ENCODE data around the gene METTL17. TPM values are rescaled to one million over a fixed set of nuclear protein-coding genes. Genes with fewer than 3 reads are reported as not detected.
A peak's percentile ranks its signal among the peaks of the same experiment; 100 is the strongest.
"Not testable (repeated sequence)": the region's sequence is repeated elsewhere in the genome, so short reads cannot be mapped to it uniquely, and the experiment has no call there.

Gene METTL17
- total and polyA plus RNA-seq, 2 experiments from 2014 or later: 31.3 to 87.7 TPM

GRCh38 chr14:20999591-20999990, 9.8 kb downstream of the METTL17 start:
- Histone ChIP-seq H3K9me3 (ENCODE audit: low read depth) (no peaks in the 10 kb centered on the region), H3K9ac (no peak overlapping the region), H3F3A (ENCODE audit: insufficient read depth) (peaks cover 23% of the 10 kb centered on the region), H3K36me3 (ENCODE audit: low read depth) (peaks cover 18% of the 10 kb centered on the region), H3K4me2 (ENCODE audit: unreplicated experiment) (no peak overlapping the region), H3K4me3 (no peak overlapping the region), H3K27me3 (replicated peaks; ENCODE audit: insufficient read depth) (no peaks in the 10 kb centered on the region), H3K9me2 (ENCODE audit: insufficient read depth) (no peaks in the 10 kb centered on the region), H2AFZ (peak overlapping the region; percentile 59; the same call in 1 of the 2 replicates), H4K20me1 (ENCODE audit: insufficient read depth) (no peaks in the 10 kb centered on the region), H3K79me2 (ENCODE audit: insufficient read depth) (no peaks in the 10 kb centered on the region), H3K27ac (no peak overlapping the region), H3K4me1 (ENCODE audit: insufficient read depth) (peaks cover 11% of the 10 kb centered on the region)
- TF ChIP-seq EZH2 (IDR thresholded peaks at IDR 0.05; ENCODE audit: insufficient read depth, poor library complexity, severe bottlenecking): no peak
- no peak for TF ChIP-seq EZH2phosphoT487 (IDR thresholded peaks at IDR 0.05; ENCODE audit: insufficient read depth, low read depth)
- DNase-seq: no peak
- WGBS, 2 experiments (ENCODE audit: low coverage in 1 of 2, low lambda C conversion rate in 2 of 2, missing lambda C conversion rate in 2 of 2): 72 to 80% methylated on average over 4 of the region's 4 CpGs
- in situ Hi-C loops (cut with MboI): no loop called here

GRCh38 chr14:21001218-21001617, 11.4 kb downstream of the METTL17 start:
- no peak for DNase-seq
- peaks cover 11% of the 10 kb centered on the region for H3K4me1 ChIP-seq (ENCODE audit: insufficient read depth)
- WGBS, 2 experiments (ENCODE audit: low coverage in 1 of 2, low lambda C conversion rate in 2 of 2, missing lambda C conversion rate in 2 of 2): 65 to 67% methylated on average over 7 of the region's 7 CpGs
- H3F3A ChIP-seq (ENCODE audit: insufficient read depth): peaks cover 23% of the 10 kb centered on the region
- no peak overlapping the region for H3K9ac ChIP-seq
- H3K27me3 ChIP-seq (replicated peaks; ENCODE audit: insufficient read depth): no peaks in the 10 kb centered on the region
- H3K36me3 ChIP-seq (ENCODE audit: low read depth): 0 out of 2 replicates have a peak, but pooled peaks cover 3% of the 10 kb centered on the region
- in situ Hi-C loops (cut with MboI): no loop called here
- H3K9me2 ChIP-seq (ENCODE audit: insufficient read depth): no peaks in the 10 kb centered on the region
- no peak overlapping the region for H2AFZ ChIP-seq
- TF ChIP-seq EZH2phosphoT487 (IDR thresholded peaks at IDR 0.05; ENCODE audit: insufficient read depth, low read depth) (no peak), EZH2 (IDR thresholded peaks at IDR 0.05; ENCODE audit: insufficient read depth, poor library complexity, severe bottlenecking) (no peak)
- no peaks in the 10 kb centered on the region for H4K20me1 ChIP-seq (ENCODE audit: insufficient read depth)
- no peak overlapping the region for H3K4me2 ChIP-seq (ENCODE audit: unreplicated experiment)
- H3K27ac ChIP-seq: no peak overlapping the region
- no peak overlapping the region for H3K4me3 ChIP-seq
- H3K79me2 ChIP-seq (ENCODE audit: insufficient read depth): no peaks in the 10 kb centered on the region
- no peaks in the 10 kb centered on the region for H3K9me3 ChIP-seq (ENCODE audit: low read depth)

DNA sequence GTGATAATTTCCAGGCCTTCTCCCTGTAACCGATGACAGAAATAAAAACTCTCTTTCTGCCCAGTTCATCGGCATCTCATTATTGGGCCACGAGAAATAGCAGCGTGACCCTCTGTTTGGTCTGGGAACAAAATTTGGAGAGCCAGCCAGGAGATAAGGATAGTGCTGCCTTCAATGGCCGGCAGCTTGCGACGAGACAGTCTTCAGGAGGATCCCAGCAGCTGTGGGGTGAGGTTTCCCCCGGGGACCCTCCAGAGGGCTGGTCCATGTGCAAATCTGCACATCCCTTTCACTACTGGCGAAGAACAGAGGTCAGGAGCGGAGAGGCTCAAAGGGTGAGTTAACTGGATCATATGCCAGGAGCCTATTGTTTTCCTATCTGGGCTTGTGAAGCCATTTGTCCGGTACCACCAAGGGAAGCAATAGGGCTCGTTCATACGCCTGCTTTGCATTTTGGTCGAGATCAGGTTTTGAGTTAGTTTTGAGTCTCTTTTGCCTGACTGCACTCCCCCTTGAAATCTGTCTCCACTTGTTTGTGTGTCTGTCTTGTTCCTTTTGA, 14.1 kb downstream of the METTL17 start:
- Histone ChIP-seq H3K27ac (no peak overlapping the region), H3K4me2 (ENCODE audit: unreplicated experiment) (no peak overlapping the region), H3K4me1 (ENCODE audit: insufficient read depth) (peaks cover 5% of the 10 kb centered on the region), H3K4me3 (no peak overlapping the region), H4K20me1 (ENCODE audit: insufficient read depth) (no peaks in the 10 kb centered on the region), H3K27me3 (replicated peaks; ENCODE audit: insufficient read depth) (no peaks in the 10 kb centered on the region), H3K9me3 (ENCODE audit: low read depth) (no peaks in the 10 kb centered on the region), H3K9ac (no peak overlapping the region), H3F3A (ENCODE audit: insufficient read depth) (peaks cover 6% of the 10 kb centered on the region), H3K36me3 (ENCODE audit: low read depth) (no peaks in the 10 kb centered on the region), H2AFZ (no peak overlapping the region), H3K9me2 (ENCODE audit: insufficient read depth) (no peaks in the 10 kb centered on the region), H3K79me2 (ENCODE audit: insufficient read depth) (no peaks in the 10 kb centered on the region)
- no peak for DNase-seq
- TF ChIP-seq EZH2phosphoT487 (IDR thresholded peaks at IDR 0.05; ENCODE audit: insufficient read depth, low read depth): no peak
- no peak for TF ChIP-seq EZH2 (IDR thresholded peaks at IDR 0.05; ENCODE audit: insufficient read depth, poor library complexity, severe bottlenecking)
- 84 to 89% methylated on average over 14 of the region's 14 CpGs for WGBS, 2 experiments (ENCODE audit: low coverage in 1 of 2, low lambda C conversion rate in 2 of 2, missing lambda C conversion rate in 2 of 2)
- in situ Hi-C loops (cut with MboI): no loop called here

DNA sequence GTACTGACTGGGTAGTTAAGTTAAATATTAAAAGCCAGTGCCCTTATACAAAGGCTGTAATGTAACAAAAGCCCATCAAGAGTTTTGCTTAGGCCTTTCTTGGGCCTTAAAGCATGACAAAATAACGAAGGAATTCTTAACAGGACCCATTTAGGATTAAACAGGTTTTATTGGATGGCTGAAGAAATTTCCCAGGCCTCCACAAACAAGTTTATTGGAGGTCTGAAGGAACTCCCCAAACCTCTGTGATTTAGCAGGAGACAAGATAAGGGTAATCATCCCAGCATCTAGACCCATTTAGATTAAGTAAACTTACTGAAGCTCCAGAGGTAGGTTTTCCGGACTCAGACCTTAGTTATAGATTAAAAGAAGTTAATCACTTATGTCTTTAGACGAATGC, 19.9 kb downstream of the METTL17 start:
- not testable (repeated sequence) for H2AFZ ChIP-seq; H4K20me1 ChIP-seq (ENCODE audit: insufficient read depth); H3K79me2 ChIP-seq (ENCODE audit: insufficient read depth); H3K9me2 ChIP-seq (ENCODE audit: insufficient read depth); H3K27ac ChIP-seq; DNase-seq; H3K36me3 ChIP-seq (ENCODE audit: low read depth); H3F3A ChIP-seq (ENCODE audit: insufficient read depth); H3K9ac ChIP-seq; H3K9me3 ChIP-seq (ENCODE audit: low read depth); H3K4me3 ChIP-seq; H3K27me3 ChIP-seq (replicated peaks; ENCODE audit: insufficient read depth); H3K4me2 ChIP-seq (ENCODE audit: unreplicated experiment); H3K4me1 ChIP-seq (ENCODE audit: insufficient read depth)
- WGBS, 2 experiments (ENCODE audit: low coverage in 1 of 2, low lambda C conversion rate in 2 of 2, missing lambda C conversion rate in 2 of 2): 68 to 75% methylated on average over 3 of the region's 3 CpGs
- in situ Hi-C loops (cut with MboI): loop anchor here (10.0 kb wide), 1 partner anchor 85 kb away; the partner anchor contains the start of gene ZNF219

- Histone ChIP-seq H3F3A (ENCODE audit: insufficient read depth) (no peaks in the 10 kb centered on the region), H3K4me1 (ENCODE audit: insufficient read depth) (no peaks in the 10 kb centered on the region), H3K36me3 (ENCODE audit: low read depth) (no peaks in the 10 kb centered on the region), H3K27me3 (replicated peaks; ENCODE audit: insufficient read depth) (no peaks in the 10 kb centered on the region; the same call in 1 of the 2 replicates), H3K9me3 (ENCODE audit: low read depth) (no peaks in the 10 kb centered on the region), H3K27ac (no peak overlapping the region), H2AFZ (no peak overlapping the region), H3K4me2 (ENCODE audit: unreplicated experiment) (no peak overlapping the region), H4K20me1 (ENCODE audit: insufficient read depth) (no peaks in the 10 kb centered on the region), H3K9me2 (ENCODE audit: insufficient read depth) (no peaks in the 10 kb centered on the region), H3K4me3 (no peak overlapping the region), H3K79me2 (ENCODE audit: insufficient read depth) (no peaks in the 10 kb centered on the region), H3K9ac (no peak overlapping the region)
- WGBS, 2 experiments (ENCODE audit: low coverage in 1 of 2, low lambda C conversion rate in 2 of 2, missing lambda C conversion rate in 2 of 2): 53 to 75% methylated on average over 1 of the region's 1 CpG
- in situ Hi-C loops (cut with MboI): loop anchor here (10.0 kb wide), 1 partner anchor 84 kb away; the partner anchor contains the start of gene ZNF219
- TF ChIP-seq EZH2phosphoT487 (IDR thresholded peaks at IDR 0.05; ENCODE audit: insufficient read depth, low read depth): no peak
- no peak for TF ChIP-seq EZH2 (IDR thresholded peaks at IDR 0.05; ENCODE audit: insufficient read depth, poor library complexity, severe bottlenecking)
- no peak for DNase-seq
Measured at GRCh38 chr14:21011136-21011535, 21.4 kb downstream of the METTL17 start.
